Naive thymus-derived CD4-positive, alpha-beta T cell (primary cell): ENCODE measurements around the gene GTF2IRD1. TPM values are rescaled to one million over a fixed set of nuclear protein-coding genes. Genes with fewer than 3 reads are reported as not detected.

Experiments used
- polyA plus RNA-seq, 2 donors: library from polyadenylated mRNA; unstranded; fragments of 300-500 nt; fragmentation: Illumina TruSeq; gene quantifications; one replicate each; pipeline ENCODE4 v1.2.3, GENCODE V29; 2021
- total RNA-seq, 6 experiments: library from RNA in 5 of 6; stranded (reverse) in 5 of 6; gene quantifications; 1 replicate in 5 of 6; 2 replicates in 1 of 6; pipeline ENCODE4 v1.2.3 and lab custom pipeline; 2021 to 2026

Gene GTF2IRD1
- total and polyA plus RNA-seq, 7 experiments from 2014 or later, result 0.07 to 5.6 (median 0.93) TPM; not detected in 1

Other genes starting within 250 kb of the GTF2IRD1 start
- gene LAT2, start 243.9 kb upstream of the GTF2IRD1 start, total RNA-seq, result 10 to 100 TPM in 3 of 5 experiments, 1 to 10 TPM in 2; 2.6 to 67.0 (median 10.5) TPM
- gene LAT2, start 243.9 kb upstream of the GTF2IRD1 start, polyA plus RNA-seq, result 1 to 10 TPM in 1 of 2 donors, under 1 TPM in 1; 0.69 to 1.5 TPM
- gene RFC2, start 199.5 kb upstream of the GTF2IRD1 start, total RNA-seq, result 10 to 100 TPM; 12.0 to 51.7 (median 15.2) TPM
- 10 to 100 TPM; 21.4 to 23.7 TPM for gene RFC2, start 199.5 kb upstream of the GTF2IRD1 start, polyA plus RNA-seq
- 10 to 100 TPM in 1 of 5 experiments, 1 to 10 TPM in 4; 1.1 to 11.4 (median 3.1) TPM for gene CLIP2, start 164.5 kb upstream of the GTF2IRD1 start, total RNA-seq
- under 1 TPM; 0.02 to 0.61 TPM for gene CLIP2, start 164.5 kb upstream of the GTF2IRD1 start, polyA plus RNA-seq
- 100 to 1,000 TPM; 135 to 177 (median 167) TPM for gene GTF2I, start 203.8 kb downstream of the GTF2IRD1 start, total RNA-seq
- gene GTF2I, start 203.8 kb downstream of the GTF2IRD1 start, polyA plus RNA-seq, result 10 to 100 TPM; 51.1 to 65.4 TPM